Bone marrow (tissue), 2 donors: Measurements from ENCODE around the gene CNGA1.

Experiments
- DNase-seq, 2 donors: peaks; one replicate each; lab custom pipeline; 2025; lab: John Stamatoyannopoulos, UW

Gene CNGA1

DNA sequence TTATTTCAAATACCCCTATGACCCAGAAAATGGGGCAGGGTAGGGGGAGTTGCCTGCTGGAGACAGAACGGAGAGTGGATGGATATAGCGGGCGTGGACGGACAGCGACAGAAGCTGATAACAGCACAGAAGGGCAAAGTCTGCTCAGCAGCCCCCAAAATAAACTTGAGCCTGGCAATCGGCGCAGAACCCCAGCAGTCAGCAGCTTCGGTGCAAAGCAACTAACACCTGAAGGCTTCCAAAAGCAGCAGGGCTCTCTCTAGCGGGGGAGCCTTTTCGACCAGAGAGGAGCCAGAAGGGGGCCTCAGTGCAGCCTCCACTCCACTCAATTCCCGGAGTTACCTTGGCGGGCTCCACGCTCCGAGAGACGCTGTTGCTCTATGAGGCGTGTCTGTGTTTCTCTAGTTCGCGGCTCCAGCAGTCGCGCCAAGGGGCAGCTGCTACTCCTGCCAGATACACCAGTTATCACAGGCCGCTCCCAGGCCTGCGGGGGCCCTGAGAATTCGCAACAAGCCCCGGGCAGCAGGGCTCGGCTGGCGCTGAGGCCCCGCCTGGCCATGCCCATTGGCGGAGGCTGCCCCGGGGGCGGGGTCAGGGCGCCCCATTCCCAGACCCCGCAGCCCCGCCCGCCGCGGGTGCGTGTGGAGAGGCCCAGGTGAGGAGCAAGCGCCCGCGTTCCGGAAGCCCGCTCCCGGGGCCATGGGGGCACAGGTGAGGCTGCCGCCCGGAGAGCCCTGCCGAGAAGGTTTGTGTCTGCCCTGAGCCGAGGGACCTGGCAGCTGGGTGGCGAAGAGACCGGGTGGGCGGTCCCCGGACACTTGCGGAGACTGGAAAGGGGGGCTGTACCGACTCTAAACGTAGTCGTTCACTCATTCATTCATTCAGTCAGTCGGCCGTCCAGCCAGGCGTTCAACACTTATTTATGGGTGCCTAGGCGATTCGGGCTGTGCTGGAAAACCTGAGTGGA, at the start of gene CNGA1, which contains the start of gene NIPAL1:
CNGA1 (minus strand) TSS at position 541 of the 967 bp plus-strand sequence. CDS start 63,992 bp downstream, outside the sequence.
NIPAL1 (plus strand) TSS at position 632 of the 967 bp plus-strand sequence; CDS start at position 700, 68 bp downstream.
- peak in 1 of 2 donors; percentile 41 for DNase-seq

DNA sequence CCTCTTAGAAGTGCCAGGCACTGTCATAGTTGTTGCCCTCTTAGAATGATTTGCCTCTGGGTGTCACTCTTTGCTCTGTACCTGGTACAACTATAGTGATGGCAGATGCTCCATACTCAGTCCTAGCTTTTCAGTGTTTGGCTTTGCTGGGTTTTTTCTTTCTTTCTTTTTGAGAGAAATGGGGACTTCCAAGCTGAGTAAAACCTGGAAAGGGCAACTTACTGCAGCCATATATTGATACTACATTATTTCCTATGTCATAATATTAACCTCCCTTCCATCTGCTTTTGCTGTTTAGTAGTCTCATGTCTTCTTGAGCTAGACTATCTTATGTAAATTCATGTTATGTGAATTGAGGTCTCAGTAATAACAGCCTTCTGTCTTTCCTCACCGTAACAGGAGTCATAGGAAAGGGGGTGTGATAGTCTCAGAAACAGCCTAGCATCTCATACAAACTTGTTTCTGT, 49.1 kb upstream of the CNGA1 start:
- DNase-seq, result no peak

DNA sequence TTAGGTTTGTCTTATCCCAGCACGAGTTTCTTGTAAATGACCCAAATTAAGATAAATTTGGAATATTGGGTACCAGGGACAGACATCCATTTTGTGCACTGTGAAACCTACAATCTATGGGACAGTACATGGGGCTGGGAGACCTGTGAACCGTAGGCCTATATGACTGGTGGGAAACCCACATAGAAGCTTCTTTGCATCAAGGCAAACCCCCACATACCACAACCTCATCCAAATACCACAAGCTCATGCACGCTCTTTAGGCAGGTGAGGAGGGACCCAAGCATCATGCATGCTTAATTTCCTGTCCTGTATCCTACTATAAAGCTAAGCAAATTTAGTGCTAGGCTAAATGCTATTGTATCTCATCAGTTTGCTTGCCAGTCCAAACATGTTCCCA, 47.9 kb upstream of the CNGA1 start:
- no peak for DNase-seq

DNA sequence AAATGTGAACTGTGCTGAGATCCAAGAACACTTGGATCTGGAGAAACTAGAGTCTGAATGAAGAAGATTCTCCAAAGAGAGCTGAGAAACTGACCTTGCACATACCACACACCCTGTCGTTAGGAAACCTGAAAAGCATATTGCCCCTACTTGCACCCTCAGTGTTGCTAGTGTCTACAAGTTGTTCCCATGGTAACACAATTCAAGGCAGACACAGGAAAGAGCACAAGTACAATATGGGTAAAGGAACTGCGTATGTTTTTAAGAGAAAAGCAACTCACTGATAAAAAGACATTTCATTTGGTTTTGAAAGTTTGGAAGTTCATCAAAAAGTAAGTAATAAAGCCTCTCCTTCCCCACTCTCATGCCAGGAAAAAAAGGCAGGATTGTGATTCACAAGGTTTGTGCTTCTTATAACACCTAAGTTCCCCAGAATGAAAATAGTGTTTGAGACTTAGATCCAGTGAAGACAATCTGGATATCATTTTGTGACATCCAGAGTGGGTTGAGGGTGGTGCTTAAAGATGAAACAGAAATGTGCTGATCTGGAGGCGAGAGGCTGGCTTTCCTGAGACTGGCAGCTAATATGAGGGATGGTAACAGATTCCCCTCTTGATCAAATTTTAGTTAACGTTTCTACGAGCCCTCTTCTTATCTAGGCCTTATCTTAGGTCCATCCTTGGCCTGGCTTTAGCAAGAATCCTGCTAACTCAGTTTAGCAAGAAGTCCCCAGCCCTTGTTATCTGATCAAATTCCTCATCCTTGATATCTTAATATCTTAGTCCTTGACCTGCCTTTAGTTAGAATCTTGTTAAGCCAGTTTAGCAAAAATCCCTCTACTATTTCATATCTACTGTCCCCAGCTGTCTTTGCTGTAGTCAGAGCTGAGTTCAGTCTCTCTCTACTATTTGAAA, 42.4 kb upstream of the CNGA1 start:
- DNase-seq, result no peak

DNA sequence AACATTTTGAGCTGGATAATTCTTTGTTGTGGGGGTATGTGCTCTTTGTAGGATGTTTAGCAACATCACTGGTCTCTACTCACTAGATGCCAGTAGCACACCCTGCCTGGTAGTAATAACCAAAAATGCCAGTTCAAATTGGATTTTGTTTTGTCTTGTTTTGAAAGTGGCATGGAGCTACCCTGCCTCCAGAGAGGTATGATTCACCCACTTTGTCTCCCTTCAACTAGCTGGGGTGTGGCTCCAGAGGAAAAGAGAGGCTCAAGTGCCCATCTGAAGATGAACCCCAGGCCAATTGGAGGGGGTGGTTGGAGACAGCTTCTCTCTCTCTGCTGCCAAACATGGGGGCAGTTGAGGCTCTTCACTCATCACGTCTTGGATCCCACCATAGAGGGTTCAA, 34.6 kb upstream of the CNGA1 start:
- no peak for DNase-seq

DNA sequence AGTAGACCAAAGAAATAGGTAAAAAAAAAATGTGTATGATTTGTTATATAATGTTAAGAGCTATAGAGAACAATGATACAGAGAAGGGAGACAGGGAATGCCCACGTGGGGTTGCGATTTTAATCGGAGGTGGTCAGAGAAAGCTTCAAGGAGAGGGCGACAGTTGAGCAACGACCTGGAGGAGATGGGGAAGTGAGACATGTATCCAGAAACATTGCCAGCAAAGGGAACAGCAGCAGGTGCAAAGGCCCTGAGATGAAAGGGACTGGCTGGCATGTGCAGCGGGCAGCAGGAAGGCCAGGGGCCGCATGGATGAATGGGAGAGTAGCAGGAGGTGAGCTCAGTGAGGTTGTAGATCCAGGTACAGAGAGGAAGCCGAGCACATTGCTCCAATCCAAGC, 33.0 kb upstream of the CNGA1 start:
- DNase-seq, result no peak

DNA sequence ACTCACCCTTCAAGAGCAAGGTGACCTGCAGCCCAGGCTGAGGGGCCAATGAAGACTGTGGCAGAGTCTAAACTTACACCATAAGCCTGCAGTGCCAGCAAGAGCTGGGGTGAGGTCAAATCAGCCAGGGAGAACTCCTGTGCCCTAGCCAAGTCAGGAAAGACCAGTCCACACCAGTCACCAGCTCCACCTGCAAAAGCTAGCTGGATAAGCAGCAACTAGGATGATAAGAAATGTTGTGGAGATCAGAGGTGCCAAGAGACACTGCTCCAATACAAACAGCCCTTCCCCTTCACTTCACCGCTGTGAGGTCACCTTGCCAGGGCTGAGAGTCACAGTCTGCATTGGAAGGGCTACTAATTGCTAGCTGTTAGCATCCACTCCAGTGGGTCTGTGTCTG, 31.4 kb upstream of the CNGA1 start:
- DNase-seq, result no peak

DNA sequence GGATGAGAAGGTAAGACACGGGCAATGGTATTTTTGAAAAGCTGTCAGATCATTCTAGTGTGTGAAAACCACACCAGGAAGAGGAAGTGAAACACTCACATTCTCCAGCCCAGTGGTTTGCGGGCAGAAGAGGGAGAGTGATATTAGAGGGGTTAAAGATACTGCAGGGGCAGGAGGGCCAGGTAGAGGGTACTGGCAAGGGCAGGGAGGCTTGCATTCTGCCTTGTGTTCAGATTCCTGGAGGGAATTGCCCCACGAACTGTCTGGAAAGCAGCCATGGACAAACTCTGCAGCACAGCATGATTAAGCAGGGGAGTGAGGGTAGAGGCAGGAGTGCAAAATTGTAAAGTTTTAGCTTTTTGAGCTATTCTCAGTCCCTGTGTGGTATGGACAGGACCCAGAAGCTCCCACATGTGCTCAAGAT, 31.0 kb upstream of the CNGA1 start:
- peak; percentile 25 to 40 for DNase-seq

DNA sequence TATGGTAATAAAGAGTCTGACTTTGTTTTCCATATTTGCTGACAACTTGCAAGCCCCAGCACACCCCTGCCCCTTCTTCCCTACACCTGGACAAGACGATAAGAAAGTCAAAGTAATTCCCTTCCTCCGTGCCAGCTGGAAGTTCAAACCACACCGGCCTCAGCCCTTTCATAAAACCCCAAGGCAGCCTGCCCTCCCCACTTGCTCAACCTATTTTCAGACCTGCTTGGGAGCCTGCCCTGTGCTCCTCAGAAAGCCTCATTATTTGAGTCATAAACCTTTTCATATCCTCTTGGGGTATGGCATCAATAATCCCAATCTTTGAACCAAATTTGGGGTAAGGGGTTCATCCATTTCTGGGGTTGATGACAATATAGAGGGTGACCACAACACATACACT, 29.6 kb upstream of the CNGA1 start:
- no peak for DNase-seq

DNA sequence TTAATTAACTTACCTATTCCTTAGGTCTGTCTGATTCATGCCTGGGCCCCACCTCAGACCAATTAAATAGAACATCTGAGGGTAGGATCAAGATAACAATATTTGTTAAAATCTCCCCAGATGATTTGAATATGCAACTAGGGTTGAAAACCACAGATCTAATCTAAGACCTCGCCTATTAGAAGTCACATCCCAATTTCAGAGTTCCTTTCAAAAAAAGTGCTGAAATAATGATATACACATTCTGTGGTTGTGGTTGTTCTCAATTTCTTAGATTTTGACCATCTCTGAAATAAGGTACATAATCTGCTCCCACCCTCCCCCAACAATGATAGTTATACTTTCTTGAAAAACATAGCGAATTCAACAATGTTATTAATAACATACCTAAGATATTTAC, 27.8 kb upstream of the CNGA1 start:
- DNase-seq, result no peak

DNA sequence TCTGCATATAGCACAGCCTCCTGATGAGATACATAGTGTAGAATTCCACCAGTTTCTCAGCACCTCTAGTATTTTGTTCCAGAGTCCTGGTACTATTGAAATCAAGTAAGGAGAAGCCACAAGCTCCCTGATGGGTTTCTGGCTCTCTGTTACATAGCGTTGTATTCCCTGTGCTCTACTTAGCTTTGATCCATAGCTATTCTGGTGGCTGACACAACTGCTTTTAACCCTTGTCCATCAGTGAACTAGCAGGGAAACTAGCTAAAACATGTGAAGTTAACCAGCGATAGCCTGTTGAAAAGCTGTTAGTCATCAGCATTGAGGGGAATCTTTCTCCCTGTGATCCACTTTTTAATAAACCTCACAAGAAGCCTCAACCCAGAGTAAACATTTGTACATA, 27.0 kb upstream of the CNGA1 start:
- no peak for DNase-seq

DNA sequence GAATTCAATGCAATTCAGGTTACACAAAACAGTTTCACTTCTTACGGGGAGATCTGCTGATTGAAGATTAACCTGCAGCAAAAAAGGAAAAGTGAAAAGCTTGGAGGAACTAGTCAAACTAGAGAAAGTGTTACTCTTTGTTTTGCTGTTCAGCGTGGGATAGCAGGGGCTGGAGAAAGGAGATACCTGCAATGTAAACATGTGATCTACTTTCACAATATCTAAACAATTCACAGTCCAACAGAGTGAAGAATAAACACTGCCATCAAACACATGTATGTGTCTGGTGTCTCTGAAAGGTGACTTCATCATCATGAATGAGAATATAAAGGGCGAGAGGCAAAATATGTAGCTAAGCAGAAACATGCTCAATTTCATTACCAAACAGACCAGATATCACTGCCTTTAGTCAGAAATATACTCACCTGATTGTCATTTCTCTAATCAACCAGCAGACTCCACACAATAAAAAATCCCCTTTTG, 26.5 kb upstream of the CNGA1 start:
- no peak for DNase-seq

DNA sequence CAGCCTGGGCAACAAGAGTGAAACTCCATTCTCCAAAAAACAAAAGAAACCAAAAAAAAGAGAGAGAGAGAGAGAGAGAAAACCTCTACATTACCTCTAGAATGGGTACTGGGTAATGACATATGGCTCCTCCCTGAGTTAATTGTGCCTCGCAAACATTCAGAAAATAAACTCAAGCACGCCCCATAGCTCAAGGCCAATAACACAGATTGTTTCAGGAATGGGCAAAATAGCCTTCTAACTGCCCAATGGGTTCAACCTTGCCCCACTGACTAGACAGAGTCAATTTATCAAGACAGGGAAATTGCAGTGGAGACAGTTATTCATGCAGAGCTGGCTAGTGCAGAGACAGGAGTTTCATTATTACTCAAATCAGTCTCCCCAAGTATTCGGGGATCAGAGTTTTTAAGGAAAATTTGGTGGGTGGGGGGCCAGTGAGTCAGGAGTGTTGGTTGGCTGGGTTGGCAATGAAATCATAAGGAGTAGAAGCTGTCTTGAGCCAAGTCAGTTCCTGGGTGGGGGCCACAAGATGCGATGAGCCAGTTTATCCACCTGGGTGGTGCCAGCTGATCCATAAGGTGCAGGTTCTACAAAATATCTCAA, 25.2 kb upstream of the CNGA1 start:
- DNase-seq, result no peak

DNA sequence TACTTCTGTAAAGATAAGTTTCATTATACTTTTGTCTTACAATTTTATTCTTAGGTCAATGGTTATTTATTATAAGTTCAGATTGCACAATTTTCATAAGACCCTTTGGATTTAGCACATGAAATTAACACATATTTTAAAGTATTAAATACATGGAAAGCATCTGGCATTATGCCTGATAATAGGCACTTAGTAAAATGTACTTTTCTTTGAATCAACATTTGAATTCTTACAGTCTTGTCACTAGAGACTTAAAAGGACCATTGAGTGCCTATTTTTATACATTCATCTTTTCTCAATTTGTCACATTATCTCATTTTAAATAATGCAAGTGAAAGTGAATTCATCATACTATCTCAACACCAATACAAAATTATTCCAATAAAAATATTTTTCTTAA, 23.1 kb upstream of the CNGA1 start:
- no peak for DNase-seq

DNA sequence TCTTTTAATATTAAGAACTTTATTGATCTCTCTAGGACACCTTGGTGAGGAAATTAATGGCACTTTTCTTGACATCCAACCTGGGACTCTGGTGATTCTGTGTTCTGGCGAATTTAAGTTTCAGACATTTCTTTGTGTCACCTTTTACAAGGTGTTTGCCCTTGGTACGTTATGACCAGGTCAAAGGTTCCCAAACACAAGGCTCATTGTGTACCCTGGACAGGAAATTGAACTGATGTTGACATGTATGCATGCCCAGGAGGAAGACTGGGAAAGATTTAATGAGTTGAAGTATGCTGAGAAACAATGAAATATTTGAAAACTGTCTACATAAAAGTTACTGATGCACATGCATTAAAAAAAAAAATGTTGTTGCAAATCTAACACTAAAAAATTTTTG, 22.2 kb upstream of the CNGA1 start:
- DNase-seq, result no peak

DNA sequence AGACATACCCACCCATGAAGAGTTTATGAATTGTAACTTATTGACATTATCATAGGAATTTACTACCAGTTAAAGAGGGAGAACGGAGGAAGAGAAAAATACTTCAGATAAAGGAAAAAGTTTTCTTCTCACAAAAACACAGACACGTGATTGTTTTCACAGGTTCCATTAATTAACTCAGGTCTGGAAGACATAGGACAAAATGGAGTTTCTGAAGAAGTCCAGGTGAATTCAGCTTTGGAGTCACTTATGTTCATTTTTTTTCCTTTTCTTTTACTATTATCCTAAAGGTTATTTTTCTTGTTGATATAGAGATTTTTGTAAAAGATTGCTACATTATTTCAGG, 20.6 kb upstream of the CNGA1 start:
- no peak for DNase-seq

DNA sequence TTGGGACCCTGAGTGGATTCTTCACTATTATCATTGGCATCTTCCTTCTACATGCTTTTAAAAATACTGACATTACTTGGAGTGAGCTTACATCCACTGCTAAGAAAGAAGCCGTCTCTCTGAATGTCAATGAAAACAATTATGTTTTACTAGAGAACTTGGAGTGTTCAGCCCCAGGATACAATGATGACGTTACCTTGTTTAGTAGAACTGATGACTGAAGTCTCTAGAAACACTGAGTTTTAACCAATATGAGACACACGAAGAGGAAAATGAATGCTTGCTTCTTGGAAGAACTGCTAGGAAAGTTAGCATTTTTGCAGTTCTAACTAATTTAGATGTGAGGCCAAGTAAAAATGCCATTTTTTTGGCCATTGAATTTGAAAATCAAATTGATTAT, 19.5 kb upstream of the CNGA1 start:
- no peak for DNase-seq

DNA sequence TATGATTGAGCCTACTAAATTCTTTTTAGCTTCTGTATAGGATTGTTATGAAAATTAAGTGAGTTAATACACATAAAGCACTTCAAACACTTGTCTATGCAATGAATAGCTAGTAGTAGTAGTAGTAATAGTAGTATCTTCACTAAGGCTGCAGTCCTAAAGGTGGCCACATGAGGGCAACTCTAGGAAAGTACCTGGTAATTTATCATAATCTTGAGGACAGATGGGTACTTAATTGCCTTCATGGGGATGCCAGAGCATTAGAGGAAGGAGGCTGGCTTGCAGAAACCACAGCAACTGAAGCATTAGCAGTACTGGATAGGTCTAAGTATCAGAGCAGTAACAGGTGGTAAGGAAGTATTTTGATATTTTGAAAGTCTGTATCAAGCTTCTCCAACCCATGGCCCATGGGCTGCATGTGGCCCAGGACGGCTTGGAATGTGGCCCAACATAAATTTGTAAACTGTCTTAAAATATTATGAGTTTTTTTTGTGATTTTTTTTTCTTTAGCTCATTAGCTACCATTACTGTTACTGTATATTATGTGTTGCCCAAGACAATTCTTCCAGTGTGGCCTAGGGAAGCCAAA, 17.4 kb upstream of the CNGA1 start:
- peak in 1 of 2 donors; percentile 38 for DNase-seq

DNA sequence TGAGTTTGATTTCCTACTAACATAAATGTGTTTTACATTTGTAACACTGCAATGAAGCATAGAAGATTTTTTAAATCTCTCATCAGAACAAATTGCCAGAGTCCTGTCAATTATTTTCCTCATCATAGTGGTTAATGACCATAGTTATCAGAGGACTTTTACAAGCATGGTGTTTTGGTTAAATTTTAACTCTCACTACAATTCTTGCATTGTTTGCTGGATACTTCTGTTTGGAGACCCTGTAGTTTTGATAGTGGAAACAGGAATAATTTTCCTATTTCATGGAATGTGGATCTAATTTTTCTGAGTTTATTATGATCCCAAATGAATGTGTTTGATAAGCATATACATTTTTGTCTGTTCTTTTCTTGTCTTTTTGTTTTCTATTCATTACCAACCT, 16.9 kb upstream of the CNGA1 start:
- no peak for DNase-seq

DNA sequence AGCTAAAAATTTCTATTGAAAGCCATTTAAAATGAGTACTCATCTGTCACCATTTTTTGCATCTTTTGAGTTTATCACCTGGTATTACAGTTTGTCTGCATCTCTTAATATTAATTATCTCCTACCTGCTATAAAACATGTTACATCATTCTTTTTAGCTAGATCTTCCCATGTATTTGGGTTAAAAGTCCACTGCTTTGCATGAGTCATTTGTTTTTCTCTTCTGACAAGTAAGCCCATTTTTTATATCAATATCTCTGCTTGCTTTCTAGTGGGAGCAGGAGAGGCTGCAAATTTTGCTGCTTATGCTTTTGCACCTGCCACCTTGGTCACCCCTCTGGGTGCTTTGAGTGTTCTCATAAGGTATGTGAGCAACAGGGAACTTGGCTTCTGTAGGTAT, 16.2 kb upstream of the CNGA1 start:
- DNase-seq, result no peak

DNA sequence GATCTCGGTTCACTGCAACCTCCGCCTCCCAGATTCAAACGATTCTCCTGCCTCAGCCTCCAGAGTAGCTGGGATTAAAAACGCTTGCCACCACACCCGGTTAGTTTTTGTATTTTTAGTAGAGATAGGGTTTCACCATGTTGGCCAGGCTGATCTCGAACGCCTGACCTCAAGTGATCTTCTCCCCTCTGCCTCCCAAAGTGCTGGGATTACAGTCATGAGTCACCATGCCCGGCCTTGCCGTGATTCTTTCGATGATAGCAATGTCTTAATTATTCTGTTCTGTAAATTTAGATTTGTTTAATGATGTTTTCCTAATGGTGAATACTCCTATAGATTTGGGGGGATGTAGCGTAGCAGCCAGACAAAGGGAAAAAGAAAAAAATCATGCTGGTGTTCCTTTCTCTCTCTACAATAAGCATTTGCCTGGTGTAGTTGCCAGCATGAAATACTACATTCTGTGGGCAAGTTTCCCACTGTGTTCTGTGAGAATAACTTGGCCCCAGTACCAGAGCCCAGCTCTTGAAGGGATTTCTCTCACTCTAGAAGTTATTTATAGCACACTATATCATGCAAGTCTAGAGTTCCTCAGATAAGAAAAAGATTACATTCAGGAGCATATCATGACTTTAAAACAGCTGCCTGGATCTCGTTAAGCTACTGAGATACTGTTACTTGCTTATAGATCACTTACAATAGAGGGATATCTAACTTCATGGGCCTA, 15.5 kb upstream of the CNGA1 start:
- no peak for DNase-seq
